IMR-90 (cell line): Measurements from ENCODE around the gene AFG3L2. TPM values are rescaled to one million over a fixed set of nuclear protein-coding genes. Genes with fewer than 3 reads are reported as not detected.
A peak's percentile ranks its signal among the peaks of the same experiment; 100 is the strongest.

Experiments
- ATAC-seq: fragments of 200-7000 bp; cut with Tn5 transposase; 2 replicates; pipeline ENCODE4 v1.9.1; 2020; ENCODE audit warnings: low read depth, mild to moderate bottlenecking, moderate library complexity
- BruUV-seq: library from RNA; stranded (reverse); fragments of 400-500 nt; replicated peaks from 2 replicates; lab custom pipeline; 2021; lab: Mats Ljungman, UMichigan
- CTCF ChIA-PET: fragments of 300-600 bp; formaldehyde crosslinking; extraction: SDS; loops from one replicate; lab custom pipeline; 2021; ENCODE audit warnings: antibody characterized with exemption; lab: Yijun Ruan, JAX
- POLR2A ChIA-PET: fragments of 300-600 bp; sonication (Branson Sonifier 250); formaldehyde crosslinking; loops from one replicate; lab custom pipeline; 2022; ENCODE audit warnings: antibody characterized with exemption; ENCODE audit not compliant: unreplicated experiment; lab: Charles Lee
- DNase-seq: peaks from one replicate; pipeline ENCODE4 v3.0.0; 2013
- H2AFZ ChIP-seq: replicated peaks from 2 replicates; pipeline ENCODE3; 2013; ENCODE audit warnings: low read length, mild to moderate bottlenecking; ENCODE audit not compliant: poor library complexity
- H2AK5ac ChIP-seq: 2 replicates; pipeline ENCODE4 v1.6.1; 2013; ENCODE audit warnings: low read depth, low read length, inconsistent platforms
- H2AK9ac ChIP-seq: replicated peaks from 2 replicates; pipeline ENCODE3; 2013; ENCODE audit warnings: mild to moderate bottlenecking, low read depth, low read length, moderate library complexity; ENCODE audit not compliant: poor library complexity
- H2BK120ac ChIP-seq: 2 replicates; pipeline ENCODE4 v1.6.1; 2013; ENCODE audit warnings: low read depth, low read length, inconsistent platforms
- H2BK15ac ChIP-seq: 3 replicates; pipeline ENCODE4 v1.6.1; 2013; ENCODE audit warnings: low read depth, low read length, inconsistent platforms
- H2BK20ac ChIP-seq: 2 replicates; pipeline ENCODE4 v1.6.1; 2013; ENCODE audit warnings: low read depth, mild to moderate bottlenecking, inconsistent platforms, low read length, moderate library complexity
- H2BK5ac ChIP-seq: 2 replicates; pipeline ENCODE4 v1.6.1; 2013; ENCODE audit warnings: mild to moderate bottlenecking, low read depth, low read length, inconsistent platforms; ENCODE audit not compliant: poor library complexity, severe bottlenecking
- H3K14ac ChIP-seq: replicated peaks from 2 replicates; pipeline ENCODE4 v1.6.1; 2013; ENCODE audit warnings: low read depth, low read length, inconsistent platforms
- H3K18ac ChIP-seq: 2 replicates; pipeline ENCODE4 v1.6.1; 2013; ENCODE audit warnings: low read depth, low read length, control low read depth
- H3K23ac ChIP-seq: 2 replicates; pipeline ENCODE4 v1.6.1; 2013; ENCODE audit warnings: low read depth, low read length, inconsistent platforms
- H3K27ac ChIP-seq: 2 replicates; pipeline ENCODE4 v1.5.1; 2013; ENCODE audit warnings: mild to moderate bottlenecking, control low read depth, low read length; ENCODE audit not compliant: insufficient read depth
- H3K27me3 ChIP-seq: 2 replicates; pipeline ENCODE4 v1.6.1; 2013; ENCODE audit warnings: low read length; ENCODE audit not compliant: control insufficient read depth, insufficient read depth
- H3K36me3 ChIP-seq: 2 replicates; pipeline ENCODE4 v1.6.1; 2013; ENCODE audit warnings: low read length, mixed read lengths; ENCODE audit not compliant: control insufficient read depth, insufficient read depth
- H3K4ac ChIP-seq: 2 replicates; pipeline ENCODE4 v1.6.1; 2013; ENCODE audit warnings: low read depth, low read length, inconsistent platforms
- H3K4me1 ChIP-seq: 2 replicates; pipeline ENCODE4 v1.6.1; 2013; ENCODE audit warnings: low read length, mixed read lengths; ENCODE audit not compliant: control insufficient read depth, insufficient read depth
- H3K4me2 ChIP-seq: 2 replicates; pipeline ENCODE4 v1.6.1; 2013; ENCODE audit warnings: low read depth, mild to moderate bottlenecking, control low read depth, low read length, moderate library complexity
- H3K4me3 ChIP-seq: 2 replicates; pipeline ENCODE4 v1.5.1; 2013; ENCODE audit warnings: low read depth, mild to moderate bottlenecking, control low read depth, low read length, moderate library complexity; ENCODE audit not compliant: insufficient read depth
- H3K56ac ChIP-seq: 2 replicates; pipeline ENCODE4 v1.6.1; 2013; ENCODE audit warnings: low read length, inconsistent platforms; ENCODE audit not compliant: insufficient read depth; ENCODE audit errors: extremely low read depth
- H3K79me1 ChIP-seq, 2 experiments: 2 replicates each; pipeline ENCODE4 v1.6.1; 2013; ENCODE audit warnings: low read length in 2 of 2, inconsistent platforms in 1 of 2, low read depth in 1 of 2
- H3K9ac ChIP-seq: 2 replicates; pipeline ENCODE4 v1.6.1; 2013; ENCODE audit warnings: low read depth, low read length, control low read depth
- H3K9me1 ChIP-seq: 2 replicates; pipeline ENCODE4 v1.6.1; 2013; ENCODE audit warnings: low read length, inconsistent platforms; ENCODE audit not compliant: insufficient read depth
- H3K9me3 ChIP-seq: 2 replicates; pipeline ENCODE4 v1.6.1; 2013; ENCODE audit warnings: low read length; ENCODE audit not compliant: control insufficient read depth, insufficient read depth
- H4K20me1 ChIP-seq: 2 replicates; pipeline ENCODE4 v1.6.1; 2013; ENCODE audit warnings: low read length, inconsistent platforms; ENCODE audit not compliant: insufficient read depth
- H4K5ac ChIP-seq: 2 replicates; pipeline ENCODE4 v1.6.1; 2013; ENCODE audit warnings: mild to moderate bottlenecking, low read depth, low read length, control low read depth
- H4K8ac ChIP-seq, 2 experiments: 2 replicates each; pipeline ENCODE4 v1.6.1; 2013; ENCODE audit warnings: low read depth in 2 of 2, low read length in 2 of 2, control low read depth in 1 of 2, inconsistent platforms in 1 of 2
- H4K91ac ChIP-seq: 2 replicates; pipeline ENCODE4 v1.6.1; 2013; ENCODE audit warnings: low read depth, low read length, inconsistent platforms; ENCODE audit not compliant: insufficient read depth
- BHLHE40 ChIP-seq: fragments of 150-350 bp; IDR thresholded peaks from 2 replicates; pipeline ENCODE4 v1.6.1; 2016; ENCODE audit warnings: mild to moderate bottlenecking, low read depth, low read length
- CHD1 ChIP-seq: IDR thresholded peaks from 2 replicates; pipeline ENCODE4 v1.6.1; 2012; ENCODE audit warnings: low read depth, low read length, improper control_type of control experiment
- FOS ChIP-seq: fragments of 150-350 bp; IDR thresholded peaks from 2 replicates; pipeline ENCODE4 v1.6.1; 2016; ENCODE audit warnings: low read depth, low read length
- MAFK ChIP-seq: IDR thresholded peaks from 2 replicates; pipeline ENCODE4 v1.6.1; 2012; ENCODE audit warnings: low read depth, low read length, improper control_type of control experiment
- RCOR1 ChIP-seq: IDR thresholded peaks from 2 replicates; pipeline ENCODE4 v1.6.1; 2012; ENCODE audit warnings: mild to moderate bottlenecking, low read length, improper control_type of control experiment; ENCODE audit not compliant: insufficient replicate concordance
- WGBS, 2 experiments: methylation state at CpG; one replicate each; pipeline versions ENCODE4 v1.1.5 to v1.1.7; 2013; ENCODE audit warnings: missing lambda C conversion rate in 2 of 2; ENCODE audit not compliant: insufficient read length in 1 of 2; ENCODE audit errors: extremely low coverage in 2 of 2; 5-methylcytosine and 5-hydroxymethylcytosine counted together
- dilution Hi-C: fragments of 300-500 bp; cut with HindIII; formaldehyde crosslinking; loops from one replicate; pipeline ENCODE4 v1.14.3; 2018; ENCODE audit warnings: low sequenced_read_pairs; ENCODE audit not compliant: unreplicated experiment
- in situ Hi-C: fragments of 300-500 bp; cut with MboI; formaldehyde crosslinking; loops from 3 replicates; pipeline ENCODE4 v1.14.3; 2019; ENCODE audit warnings: low sequenced_read_pairs, inconsistent platforms, mixed read lengths
- intact Hi-C: fragments of 100-400 bp; cut with micrococcal nuclease; formaldehyde crosslinking; loops from 2 replicates; pipeline ENCODE4 v1.10.0; 2022
- polyA plus RNA-seq, 3 experiments: library from polyadenylated mRNA; depleted of rRNA; stranded (reverse); fragments of >200 nt; gene quantifications; 2 replicates each; pipeline ENCODE4 v1.2.3, GENCODE V29; 2012; ENCODE audit warnings: low replicate concordance in 1 of 3
- total RNA-seq: library from RNA; depleted of rRNA; stranded (reverse); fragments of >200 nt; gene quantifications from 2 replicates; pipeline ENCODE4 v1.2.3, GENCODE V29; 2012
- TF ChIP-seq, protein P1 (sequence below): conservative IDR thresholded peaks from 2 replicates; pipeline ENCODE4 v1.5.1; 2012; ENCODE audit warnings: mild to moderate bottlenecking, low read depth, low read length, improper control_type of control experiment

Gene AFG3L2
- total and polyA plus RNA-seq, 2 of the 4 experiments (the other 2 are of a cell fraction), result 26.9 to 37.6 TPM

DNA sequence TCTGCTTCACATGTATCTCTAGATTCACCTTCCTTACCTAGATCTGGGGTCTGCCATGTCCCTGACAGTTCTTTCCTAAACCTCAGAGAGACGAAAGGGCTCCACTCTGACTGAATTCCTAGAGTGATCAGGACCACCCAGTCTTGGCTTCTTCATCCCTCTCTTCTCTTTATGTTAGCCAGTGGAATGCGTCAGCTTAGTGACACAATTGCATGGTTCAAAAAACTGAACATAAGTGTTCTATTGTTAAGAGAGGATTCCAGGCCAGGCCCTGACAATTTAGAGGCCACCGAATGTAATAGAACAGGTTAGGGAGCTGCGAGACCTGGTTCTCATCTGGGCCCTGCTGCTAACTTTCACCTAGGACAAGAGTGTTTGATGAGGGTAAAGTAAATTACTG, 40.7 kb upstream of the AFG3L2 start:
- ATAC-seq, result no peak
- H2BK20ac ChIP-seq, result no peak overlapping the region
- 0 out of 2 replicates have a peak, but pooled peaks cover 3% of the 10 kb centered on the region for H3K9me1 ChIP-seq
- no peaks in the 10 kb centered on the region; the same call in 1 of the 2 replicates for H4K20me1 ChIP-seq
- no peaks in the 10 kb centered on the region for H3K27me3 ChIP-seq
- no peak overlapping the region for H2BK120ac ChIP-seq
- dilution Hi-C loops, result no loop called here
- TF ChIP-seq FOS, result no peak
- TF ChIP-seq RCOR1, result no peak
- TF ChIP-seq CHD1, result no peak
- TF ChIP-seq, protein P1, sequence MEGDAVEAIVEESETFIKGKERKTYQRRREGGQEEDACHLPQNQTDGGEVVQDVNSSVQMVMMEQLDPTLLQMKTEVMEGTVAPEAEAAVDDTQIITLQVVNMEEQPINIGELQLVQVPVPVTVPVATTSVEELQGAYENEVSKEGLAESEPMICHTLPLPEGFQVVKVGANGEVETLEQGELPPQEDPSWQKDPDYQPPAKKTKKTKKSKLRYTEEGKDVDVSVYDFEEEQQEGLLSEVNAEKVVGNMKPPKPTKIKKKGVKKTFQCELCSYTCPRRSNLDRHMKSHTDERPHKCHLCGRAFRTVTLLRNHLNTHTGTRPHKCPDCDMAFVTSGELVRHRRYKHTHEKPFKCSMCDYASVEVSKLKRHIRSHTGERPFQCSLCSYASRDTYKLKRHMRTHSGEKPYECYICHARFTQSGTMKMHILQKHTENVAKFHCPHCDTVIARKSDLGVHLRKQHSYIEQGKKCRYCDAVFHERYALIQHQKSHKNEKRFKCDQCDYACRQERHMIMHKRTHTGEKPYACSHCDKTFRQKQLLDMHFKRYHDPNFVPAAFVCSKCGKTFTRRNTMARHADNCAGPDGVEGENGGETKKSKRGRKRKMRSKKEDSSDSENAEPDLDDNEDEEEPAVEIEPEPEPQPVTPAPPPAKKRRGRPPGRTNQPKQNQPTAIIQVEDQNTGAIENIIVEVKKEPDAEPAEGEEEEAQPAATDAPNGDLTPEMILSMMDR, result no peak
- TF ChIP-seq MAFK, result no peak
- no peak for TF ChIP-seq BHLHE40
- H4K8ac ChIP-seq, result no peak overlapping the region; a peak in 1 of 4 replicates
- no peak overlapping the region for H4K5ac ChIP-seq
- H2AFZ ChIP-seq, result no peak overlapping the region
- H2BK15ac ChIP-seq, result no peak overlapping the region
- CTCF ChIA-PET, result no interaction called here
- H3K36me3 ChIP-seq, result no peaks in the 10 kb centered on the region
- POLR2A ChIA-PET, result no interaction called here
- H3K4ac ChIP-seq, result no peak overlapping the region
- no peak overlapping the region for H2AK9ac ChIP-seq
- in situ Hi-C loops, result no loop called here
- no peak overlapping the region for H3K4me3 ChIP-seq
- no TSS peak for BruUV-seq
- H4K91ac ChIP-seq, result no peak overlapping the region
- no peaks in the 10 kb centered on the region for H3K9me3 ChIP-seq
- 0 out of 2 replicates have a peak overlapping the region, but pooled peaks have one; percentile 0 for H2AK5ac ChIP-seq
- H3K18ac ChIP-seq, result no peak overlapping the region
- H3K4me2 ChIP-seq, result no peak overlapping the region
- intact Hi-C loops, result no loop called here
- H3K79me1 ChIP-seq, result peaks cover 7 to 50% of the 10 kb centered on the region in 2 experiments
- no peak overlapping the region for H2BK5ac ChIP-seq
- H3K14ac ChIP-seq, result peak overlapping the region; percentile 66; the same call in 1 of the 2 replicates
- no peak overlapping the region for H3K9ac ChIP-seq
- no peak overlapping the region for H3K27ac ChIP-seq
- no CpG with 5 or more reads among the region's 4 CpGs for WGBS, 2 experiments
- peaks cover 9% of the 10 kb centered on the region; the same call in 1 of the 2 replicates for H3K4me1 ChIP-seq
- DNase-seq, result no peak
- peak overlapping the region; percentile 12; the same call in 1 of the 2 replicates for H3K23ac ChIP-seq
- no peak overlapping the region for H3K56ac ChIP-seq
